ENCODE data around the gene PPFIBP1. TPM values are rescaled to one million over a fixed set of nuclear protein-coding genes. Genes with fewer than 3 reads are reported as not detected.

Gene PPFIBP1
- polyA plus RNA-seq, 4 donors, result 32.6 to 98.8 (median 77.1) TPM

- no peak for DNase-seq (ENCODE audit: low read depth in 4 of 4, low spot score in 3 of 4)
Measured at GRCh38 chr12:27511031-27511722, 12.8 kb upstream of the PPFIBP1 start.

- DNase-seq (ENCODE audit: low read depth in 4 of 4, low spot score in 3 of 4), result no peak
Measured at GRCh38 chr12:27511723-27512045, 12.3 kb upstream of the PPFIBP1 start.

GRCh38 chr12:27513155-27513824, 10.7 kb upstream of the PPFIBP1 start:
- no peak for DNase-seq (ENCODE audit: low read depth in 4 of 4, low spot score in 3 of 4)

- DNase-seq (ENCODE audit: low read depth in 4 of 4, low spot score in 3 of 4), result no peak
Measured at GRCh38 chr12:27515671-27516070, 8.3 kb upstream of the PPFIBP1 start.

- no peak for DNase-seq (ENCODE audit: low read depth in 4 of 4, low spot score in 3 of 4)
Measured at GRCh38 chr12:27516625-27517024, 7.4 kb upstream of the PPFIBP1 start.

GRCh38 chr12:27517546-27517945, 6.5 kb upstream of the PPFIBP1 start:
- DNase-seq (ENCODE audit: low read depth in 4 of 4, low spot score in 3 of 4), result no peak

- DNase-seq (ENCODE audit: low read depth in 4 of 4, low spot score in 3 of 4), result no peak
Measured at GRCh38 chr12:27517961-27518665, 5.9 kb upstream of the PPFIBP1 start.

GRCh38 chr12:27521066-27521465, 2.9 kb upstream of the PPFIBP1 start:
- DNase-seq (ENCODE audit: low read depth in 4 of 4, low spot score in 3 of 4), result no peak

GRCh38 chr12:27521981-27522380, 2.0 kb upstream of the PPFIBP1 start:
- no peak for DNase-seq (ENCODE audit: low read depth in 4 of 4, low spot score in 3 of 4)

- DNase-seq (ENCODE audit: low read depth in 4 of 4, low spot score in 3 of 4), result peak in 1 of 4 donors; percentile 44
Measured at GRCh38 chr12:27523305-27523641, 733 bp upstream of the PPFIBP1 start.

GRCh38 chr12:27524494-27524835, 459 bp downstream of the PPFIBP1 start:
- no peak for DNase-seq (ENCODE audit: low read depth in 4 of 4, low spot score in 3 of 4)

- DNase-seq (ENCODE audit: low read depth in 4 of 4, low spot score in 3 of 4), result no peak
Measured at GRCh38 chr12:27524839-27525753, 1.1 kb downstream of the PPFIBP1 start.

GRCh38 chr12:27527512-27527911, 3.5 kb downstream of the PPFIBP1 start:
- DNase-seq (ENCODE audit: low read depth in 4 of 4, low spot score in 3 of 4), result no peak

- DNase-seq (ENCODE audit: low read depth in 4 of 4, low spot score in 3 of 4), result no peak
Measured at GRCh38 chr12:27528788-27529187, 4.8 kb downstream of the PPFIBP1 start.

- no peak for DNase-seq (ENCODE audit: low read depth in 4 of 4, low spot score in 3 of 4)
Measured at GRCh38 chr12:27530157-27530922, 6.3 kb downstream of the PPFIBP1 start.

GRCh38 chr12:27531896-27532295, 7.9 kb downstream of the PPFIBP1 start:
- DNase-seq (ENCODE audit: low read depth in 4 of 4, low spot score in 3 of 4), result no peak

GRCh38 chr12:27534060-27534764, 10.2 kb downstream of the PPFIBP1 start:
- DNase-seq (ENCODE audit: low read depth in 4 of 4, low spot score in 3 of 4), result no peak

- DNase-seq (ENCODE audit: low read depth in 4 of 4, low spot score in 3 of 4), result no peak
Measured at GRCh38 chr12:27534765-27535161, 10.8 kb downstream of the PPFIBP1 start.

GRCh38 chr12:27535318-27535717, 11.3 kb downstream of the PPFIBP1 start:
- DNase-seq (ENCODE audit: low read depth in 4 of 4, low spot score in 3 of 4), result no peak

Data from left renal pelvis (tissue), 4 donors.